Activated CD4-positive, alpha-beta T cell treated with anti-CD3 and anti-CD28 coated beads for 36 hours (primary cell): ENCODE data around the gene CDK3. TPM values are rescaled to one million over a fixed set of nuclear protein-coding genes. Genes with fewer than 3 reads are reported as not detected.

ENCODE experiments used
- ATAC-seq: fragments of 200-7000 bp; cut with Tn5 transposase; one replicate; pipeline ENCODE4 v1.10.0; 2021; ENCODE audit warnings: mild to moderate bottlenecking, moderate library complexity
- CTCF ChIA-PET: fragments of 350-600 bp; sonication (Branson Sonifier 250); formaldehyde crosslinking; loops from one replicate; lab custom pipeline; 2021; ENCODE audit warnings: antibody characterized with exemption; lab: Charles Lee
- POLR2A ChIA-PET: fragments of 350-600 bp; sonication (Branson Sonifier 250); formaldehyde crosslinking; loops from one replicate; lab custom pipeline; 2021; ENCODE audit warnings: antibody characterized with exemption, inconsistent platforms; lab: Charles Lee
- DNase-seq: peaks from one replicate; pipeline ENCODE4 v3.0.0-alpha.2; 2020
- H3K27ac Mint-ChIP-seq: one replicate; pipeline ENCODE4 v1.8.0; 2021; ENCODE audit warnings: mixed read lengths
- H3K27me3 Mint-ChIP-seq: one replicate; pipeline ENCODE4 v1.8.0; 2021; ENCODE audit warnings: mixed read lengths
- H3K36me3 Mint-ChIP-seq: one replicate; pipeline ENCODE4 v1.8.0; 2021; ENCODE audit warnings: low read depth, mixed read lengths
- H3K4me1 Mint-ChIP-seq: one replicate; pipeline ENCODE4 v1.8.0; 2021; ENCODE audit warnings: mixed read lengths
- H3K4me3 Mint-ChIP-seq: one replicate; pipeline ENCODE4 v1.8.0; 2021; ENCODE audit warnings: mild to moderate bottlenecking, moderate library complexity, mixed read lengths
- H3K9me3 Mint-ChIP-seq: one replicate; pipeline ENCODE4 v1.8.0; 2021; ENCODE audit warnings: low read depth, mixed read lengths
- intact Hi-C, 2 experiments: fragments of 100-400 bp; cut with DNase I in 1 of 2; cut with micrococcal nuclease in 1 of 2; formaldehyde crosslinking; loops; one replicate each; pipeline versions ENCODE4 v1.14.2 to v1.15.1; 2022 to 2024; cut with DNase I, micrococcal nuclease
- total RNA-seq, 2 experiments: library from RNA; stranded (reverse); gene quantifications; one replicate each; pipeline ENCODE4 v1.2.3, GENCODE V29; 2021

Gene CDK3
- total RNA-seq, 2 experiments from 2014 or later: 5.6 to 6.0 TPM

GRCh38 chr17:76026714-76027158, 26.1 kb downstream of the CDK3 start:
- intact Hi-C loops: no loop called here
- Mint-ChIP-seq H3K4me3 (no peak overlapping the region), H3K27ac (no peak overlapping the region), H3K9me3 (no peaks in the 10 kb centered on the region), H3K36me3 (no peaks in the 10 kb centered on the region), H3K4me1 (peaks cover 12% of the 10 kb centered on the region), H3K27me3 (no peaks in the 10 kb centered on the region)
- ChIA-PET POLR2A (no interaction called here), CTCF (no interaction called here)
- ATAC-seq (no peak), DNase-seq (no peak)

- Mint-ChIP-seq H3K9me3 (no peaks in the 10 kb centered on the region), H3K4me3 (no peak within 1 kb of the TSS), H3K36me3 (no peaks in the 10 kb centered on the region), H3K27ac (no peak within 1 kb of the TSS), H3K27me3 (no peaks in the 10 kb centered on the region), H3K4me1 (peaks cover 12% of the 10 kb centered on the region)
- CTCF ChIA-PET: interaction anchor here (0.6 to 0.7 kb wide), 2 partner anchors 16 to 154 kb away, joined by 3 read pairs; no protein-coding TSS in a partner anchor
- intact Hi-C loops: no loop called here
- ATAC-seq (no peak), DNase-seq (no peak)
- POLR2A ChIA-PET: no interaction called here
Observed at GRCh38 chr17:76027159-76027839, 26.6 kb downstream of the CDK3 start, which contains the start of gene EVPL. EVPL (minus strand) TSS chr17:76027306; CDS start chr17:76027198, 108 bp downstream.

GRCh38 chr17:76032073-76032779, 31.6 kb downstream of the CDK3 start:
- no peaks in the 10 kb centered on the region for H3K36me3 Mint-ChIP-seq
- DNase-seq: no peak
- peaks cover 14% of the 10 kb centered on the region for H3K4me1 Mint-ChIP-seq
- POLR2A ChIA-PET: interaction anchor here (0.7 to 0.9 kb wide), 3 partner anchors 13 to 240 kb away, joined by 3 to 8 read pairs (median 5); no protein-coding TSS in a partner anchor
- H3K27ac Mint-ChIP-seq: no peak overlapping the region
- no peaks in the 10 kb centered on the region for H3K9me3 Mint-ChIP-seq
- no peaks in the 10 kb centered on the region for H3K27me3 Mint-ChIP-seq
- ATAC-seq: no peak
- CTCF ChIA-PET: interaction anchor here (0.6 to 0.9 kb wide), 6 partner anchors 16 to 248 kb away, joined by 3 read pairs; no protein-coding TSS in a partner anchor
- intact Hi-C loops: no loop called here
- H3K4me3 Mint-ChIP-seq: no peak overlapping the region

- Mint-ChIP-seq H3K4me1 (peaks cover 14% of the 10 kb centered on the region), H3K27ac (no peak overlapping the region), H3K27me3 (no peaks in the 10 kb centered on the region), H3K36me3 (no peaks in the 10 kb centered on the region), H3K4me3 (no peak overlapping the region), H3K9me3 (no peaks in the 10 kb centered on the region)
- intact Hi-C loops: no loop called here
- ChIA-PET CTCF (interaction anchor here (0.5 to 1.1 kb wide), 6 partner anchors 16 to 679 kb away, joined by 3 to 4 read pairs (median 3); no protein-coding TSS in a partner anchor), POLR2A (interaction anchor here (0.9 kb wide), 1 partner anchor 239 kb away, joined by 5 read pairs; no protein-coding TSS in a partner anchor)
- no peak for DNase-seq
- ATAC-seq: no peak
Observed at GRCh38 chr17:76032780-76033108, 32.1 kb downstream of the CDK3 start.

GRCh38 chr17:76033139-76033538, 32.5 kb downstream of the CDK3 start:
- POLR2A ChIA-PET: no interaction called here

GRCh38 chr17:76034428-76035350, 34.0 kb downstream of the CDK3 start:
- Mint-ChIP-seq H3K36me3 (peaks cover 18% of the 10 kb centered on the region), H3K27ac (no peak overlapping the region), H3K27me3 (no peaks in the 10 kb centered on the region), H3K9me3 (no peaks in the 10 kb centered on the region), H3K4me1 (peaks cover 6% of the 10 kb centered on the region), H3K4me3 (no peak overlapping the region)
- no peak for ATAC-seq
- intact Hi-C loops: no loop called here
- no peak for DNase-seq
- CTCF ChIA-PET: interaction anchor here (0.6 to 2.5 kb wide), 4 partner anchors 20 to 356 kb away, joined by 3 to 6 read pairs (median 4); partner anchors contain the start of gene CDK3
- POLR2A ChIA-PET: no interaction called here

More at GRCh38 chr17:76033139-76033538, 32.5 kb downstream of the CDK3 start:
- Mint-ChIP-seq H3K4me1 (peaks cover 14% of the 10 kb centered on the region), H3K27ac (no peak overlapping the region), H3K27me3 (no peaks in the 10 kb centered on the region), H3K36me3 (peaks cover 3% of the 10 kb centered on the region), H3K9me3 (no peaks in the 10 kb centered on the region), H3K4me3 (no peak overlapping the region)
- CTCF ChIA-PET: interaction anchor here (0.5 to 1.1 kb wide), 8 partner anchors 17 to 1222 kb away, joined by 3 to 5 read pairs (median 4); partner anchors contain the start of gene CDK3
- DNase-seq (no peak), ATAC-seq (no peak)
- intact Hi-C loops: no loop called here

- peaks cover 3% of the 10 kb centered on the region for H3K4me1 Mint-ChIP-seq
- ChIA-PET CTCF (interaction anchor here (0.6 to 0.7 kb wide), 2 partner anchors 140 to 182 kb away, joined by 3 to 4 read pairs; partner anchors contain the start of gene TRIM65), POLR2A (no interaction called here)
- DNase-seq (no peak), ATAC-seq (no peak)
- intact Hi-C loops: no loop called here
- H3K27me3 Mint-ChIP-seq: no peaks in the 10 kb centered on the region
- peaks cover 30% of the 10 kb centered on the region for H3K36me3 Mint-ChIP-seq
- no peaks in the 10 kb centered on the region for H3K9me3 Mint-ChIP-seq
- H3K27ac Mint-ChIP-seq: no peak overlapping the region
- H3K4me3 Mint-ChIP-seq: no peak overlapping the region
Observed at GRCh38 chr17:76036497-76037261, 36.0 kb downstream of the CDK3 start.

GRCh38 chr17:76038050-76038449, 37.4 kb downstream of the CDK3 start:
- Mint-ChIP-seq H3K27me3 (no peaks in the 10 kb centered on the region), H3K9me3 (no peaks in the 10 kb centered on the region), H3K4me1 (peaks cover 3% of the 10 kb centered on the region), H3K4me3 (no peak overlapping the region), H3K36me3 (peaks cover 38% of the 10 kb centered on the region), H3K27ac (peak overlapping the region; percentile 51)
- DNase-seq (no peak), ATAC-seq (no peak)
- CTCF ChIA-PET: interaction anchor here (0.7 to 1.5 kb wide), 3 partner anchors 18 to 82 kb away, joined by 3 to 5 read pairs (median 5); no protein-coding TSS in a partner anchor
- intact Hi-C loops: no loop called here
- POLR2A ChIA-PET: no interaction called here

- H3K27ac Mint-ChIP-seq: no peak overlapping the region
- peaks cover 3% of the 10 kb centered on the region for H3K4me1 Mint-ChIP-seq
- ChIA-PET CTCF (no interaction called here), POLR2A (no interaction called here)
- H3K36me3 Mint-ChIP-seq: peaks cover 49% of the 10 kb centered on the region
- no peak for ATAC-seq
- no peak overlapping the region for H3K4me3 Mint-ChIP-seq
- H3K9me3 Mint-ChIP-seq: no peaks in the 10 kb centered on the region
- H3K27me3 Mint-ChIP-seq: no peaks in the 10 kb centered on the region
- DNase-seq: no peak
- intact Hi-C loops: no loop called here
Observed at GRCh38 chr17:76039121-76039520, 38.5 kb downstream of the CDK3 start.

GRCh38 chr17:76040376-76040775, 39.7 kb downstream of the CDK3 start:
- ATAC-seq (no peak), DNase-seq (no peak)
- Mint-ChIP-seq H3K4me3 (no peak overlapping the region), H3K36me3 (peaks cover 62% of the 10 kb centered on the region), H3K9me3 (no peaks in the 10 kb centered on the region), H3K4me1 (peaks cover 3% of the 10 kb centered on the region), H3K27me3 (no peaks in the 10 kb centered on the region), H3K27ac (no peak overlapping the region)
- intact Hi-C loops: no loop called here
- ChIA-PET CTCF (interaction anchor here (0.9 to 1.7 kb wide), 2 partner anchors 23 to 26 kb away, joined by 4 to 6 read pairs; no protein-coding TSS in a partner anchor), POLR2A (no interaction called here)
